NCI-H2227 (cell line): ENCODE results near the gene VTI1A.

Source experiments
- DNase-seq: peaks from one replicate; lab custom pipeline; 2025; ENCODE audit not compliant: unreplicated experiment; lab: John Stamatoyannopoulos, UW

The VTI1A gene

DNA sequence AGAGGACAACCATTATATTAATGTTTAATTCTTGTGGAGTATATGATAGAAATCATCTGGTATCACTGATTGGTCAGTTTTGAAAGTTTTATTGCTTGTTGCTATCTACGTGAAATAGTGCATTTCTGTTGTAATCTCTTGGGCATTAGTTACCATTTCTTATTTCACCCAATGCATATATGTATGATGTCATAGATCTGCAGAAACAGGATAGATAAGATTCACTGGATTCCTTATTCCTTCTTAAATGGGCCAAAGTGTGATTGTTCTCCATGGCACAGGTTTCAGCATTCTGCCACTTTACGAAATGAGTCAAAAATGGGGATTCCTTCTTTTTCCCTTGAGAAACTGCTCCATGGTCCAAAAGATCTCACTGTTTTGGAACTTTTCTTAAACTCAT is 56.6 kb downstream of the VTI1A start:
- no peak for DNase-seq

DNA sequence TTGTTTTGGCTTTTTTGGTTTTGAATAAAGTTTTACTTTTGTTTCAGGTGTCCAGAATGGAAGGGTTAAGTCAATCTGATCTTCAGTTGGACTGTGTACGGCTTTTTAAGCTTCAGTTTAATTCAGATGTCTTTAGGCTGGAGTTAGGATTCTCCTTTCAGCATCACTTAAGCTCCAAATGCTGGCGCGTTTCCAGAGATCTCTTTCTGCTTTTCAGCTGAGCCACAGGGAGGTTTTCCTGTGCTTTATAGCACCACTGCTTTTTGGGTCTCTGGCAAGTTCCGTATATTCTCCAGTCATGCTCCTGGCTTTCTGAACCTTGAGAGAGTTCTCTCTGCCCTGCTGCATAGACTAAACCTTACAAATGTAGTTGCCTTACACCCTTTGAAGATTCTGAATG is 60.0 kb downstream of the VTI1A start:
- DNase-seq: no peak

DNA sequence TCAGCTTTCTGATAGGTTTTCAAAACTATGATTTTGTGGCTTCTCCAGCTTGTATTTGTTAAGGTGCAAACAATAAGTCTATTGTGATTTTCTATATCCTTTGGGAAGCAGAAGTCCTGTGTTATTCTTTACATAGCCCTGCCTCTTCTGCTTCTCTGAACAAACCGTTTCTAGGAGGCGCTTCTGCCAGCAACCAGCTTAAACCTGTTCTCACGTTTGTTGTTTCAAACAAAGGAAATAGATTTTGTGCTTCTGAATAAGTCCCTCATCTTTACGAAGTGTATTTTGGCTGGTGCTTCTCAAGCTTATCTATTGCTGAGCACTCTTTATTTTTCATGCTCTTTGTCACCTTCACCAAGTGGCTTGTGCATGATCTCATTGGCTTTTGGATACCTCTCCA is 61.0 kb downstream of the VTI1A start:
- no peak for DNase-seq

DNA sequence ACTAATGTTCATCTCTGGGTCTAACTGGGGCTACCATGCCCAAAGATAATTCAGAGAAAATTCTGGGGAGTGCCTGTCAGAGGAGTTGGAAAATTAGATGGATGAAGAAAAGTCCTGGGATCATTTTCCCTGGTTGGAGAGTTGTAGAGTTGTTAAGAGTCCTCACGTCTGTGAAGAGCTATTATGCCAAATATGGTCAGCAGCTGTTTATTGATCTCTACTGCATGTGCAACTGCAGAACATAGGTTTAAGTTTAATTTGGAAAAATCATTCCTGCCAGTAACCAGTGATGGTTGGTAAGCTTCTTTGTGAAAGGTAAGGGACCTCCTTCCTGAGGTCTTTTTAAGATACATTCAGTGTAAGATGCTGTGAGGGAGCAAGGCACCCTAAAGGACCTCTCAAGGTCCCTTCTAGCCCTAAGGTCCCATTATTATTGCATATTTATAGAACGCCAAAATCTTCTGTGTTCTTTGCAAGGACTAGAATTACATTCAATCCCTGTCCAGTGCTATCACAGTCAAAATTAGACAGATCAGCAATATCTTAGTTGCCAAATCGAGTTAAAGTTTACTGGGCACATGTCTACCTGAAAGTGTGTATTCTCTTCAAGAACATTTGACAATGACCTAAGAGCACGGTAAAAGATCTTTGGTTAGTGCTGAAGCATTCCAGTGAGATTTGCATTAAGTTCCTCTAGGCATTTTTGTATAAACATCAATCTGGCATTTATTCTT is 62.7 kb downstream of the VTI1A start:
- no peak for DNase-seq

DNA sequence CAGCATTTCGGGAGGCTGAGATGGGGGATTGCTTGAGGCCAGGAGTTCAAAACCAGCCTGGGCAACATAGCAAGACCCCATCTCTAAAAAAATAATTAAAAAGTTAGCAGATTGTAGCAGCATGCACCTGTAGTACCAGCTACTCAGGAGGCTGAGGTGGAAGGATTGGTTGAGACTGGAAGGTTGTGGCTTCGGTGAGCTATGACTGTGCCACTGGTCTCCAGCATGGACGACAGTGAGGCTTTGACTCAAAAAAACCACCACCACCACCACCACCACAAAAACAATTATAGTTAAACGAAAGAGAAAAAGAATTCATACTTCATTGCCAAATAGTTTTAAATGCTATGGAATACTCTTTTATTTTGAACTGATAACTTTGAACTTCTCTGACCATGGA is 63.4 kb downstream of the VTI1A start:
- DNase-seq: no peak

DNA sequence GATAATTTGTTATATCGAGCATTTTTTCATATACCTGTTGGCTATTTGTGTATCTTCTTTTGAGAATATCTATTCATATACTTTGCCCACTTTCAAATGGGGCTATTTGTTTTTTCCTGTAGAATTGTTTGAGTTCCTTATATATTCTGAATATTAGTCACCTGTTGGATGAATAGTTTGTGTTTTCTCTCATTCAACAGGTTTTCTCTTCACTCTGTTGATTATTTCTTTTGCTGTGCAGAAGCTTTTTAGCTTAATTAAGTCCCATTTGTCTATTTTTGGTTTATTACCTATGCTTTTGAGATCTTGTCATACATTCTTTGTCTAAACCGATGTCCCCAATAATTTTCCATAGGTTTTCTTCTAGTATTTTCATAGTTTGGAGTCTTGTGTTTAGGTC is 65.3 kb downstream of the VTI1A start:
- DNase-seq: no peak

DNA sequence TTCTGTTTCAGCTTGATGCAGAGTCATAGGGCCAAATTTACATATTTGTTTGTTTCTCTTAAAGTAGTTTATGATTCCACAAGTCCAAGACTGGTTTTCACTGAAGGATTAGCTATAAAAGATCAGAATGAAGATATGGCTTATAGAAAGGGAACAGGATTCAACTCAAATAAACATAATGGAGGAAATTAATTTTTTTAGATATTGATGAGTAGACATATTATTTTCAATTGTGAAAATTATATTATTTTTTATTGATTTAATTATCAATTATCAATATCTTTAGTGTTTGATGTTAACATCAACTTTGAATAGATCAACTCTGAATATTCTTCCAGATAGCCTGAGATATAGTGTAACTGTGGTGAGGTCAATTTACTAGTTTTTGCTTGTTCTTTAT is 68.1 kb downstream of the VTI1A start:
- DNase-seq: no peak

DNA sequence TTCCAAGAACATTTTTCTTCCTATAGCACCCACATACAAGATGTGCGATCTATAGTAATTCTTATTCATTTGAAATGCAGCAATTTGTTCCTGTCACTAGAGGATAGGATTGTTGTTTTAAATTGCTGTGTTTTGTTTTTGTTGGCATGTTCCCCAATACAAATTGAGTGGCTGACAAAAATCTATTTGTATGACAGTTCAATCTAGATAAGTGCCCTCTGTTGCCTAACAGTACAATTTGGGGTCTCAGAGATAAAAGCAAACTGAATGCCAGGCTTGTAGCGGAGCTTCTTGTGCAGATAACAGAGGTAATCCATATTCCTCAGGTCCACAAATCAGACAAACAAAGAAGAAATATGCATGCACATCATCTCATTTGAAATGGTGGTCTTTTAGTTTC is 68.8 kb downstream of the VTI1A start:
- DNase-seq: no peak

DNA sequence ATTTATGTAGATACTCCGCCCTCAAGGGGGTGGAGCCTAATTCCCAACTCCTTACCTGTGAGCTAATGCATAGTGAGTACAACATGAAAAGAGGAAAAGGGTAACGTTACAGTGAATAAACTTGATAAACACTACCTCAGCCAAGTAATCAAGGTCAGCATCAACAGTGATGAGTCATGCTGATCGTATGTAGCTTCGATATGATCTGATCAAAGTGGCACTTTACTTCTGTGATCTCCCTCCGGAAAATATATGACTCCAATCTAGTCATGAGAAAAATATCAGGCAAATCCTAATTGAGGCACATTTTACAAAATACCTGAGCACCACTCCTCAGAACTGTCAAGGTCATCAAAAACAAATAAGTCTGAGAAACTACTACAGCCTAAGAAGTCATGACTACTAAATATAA is 70.4 kb downstream of the VTI1A start:
- DNase-seq: no peak

DNA sequence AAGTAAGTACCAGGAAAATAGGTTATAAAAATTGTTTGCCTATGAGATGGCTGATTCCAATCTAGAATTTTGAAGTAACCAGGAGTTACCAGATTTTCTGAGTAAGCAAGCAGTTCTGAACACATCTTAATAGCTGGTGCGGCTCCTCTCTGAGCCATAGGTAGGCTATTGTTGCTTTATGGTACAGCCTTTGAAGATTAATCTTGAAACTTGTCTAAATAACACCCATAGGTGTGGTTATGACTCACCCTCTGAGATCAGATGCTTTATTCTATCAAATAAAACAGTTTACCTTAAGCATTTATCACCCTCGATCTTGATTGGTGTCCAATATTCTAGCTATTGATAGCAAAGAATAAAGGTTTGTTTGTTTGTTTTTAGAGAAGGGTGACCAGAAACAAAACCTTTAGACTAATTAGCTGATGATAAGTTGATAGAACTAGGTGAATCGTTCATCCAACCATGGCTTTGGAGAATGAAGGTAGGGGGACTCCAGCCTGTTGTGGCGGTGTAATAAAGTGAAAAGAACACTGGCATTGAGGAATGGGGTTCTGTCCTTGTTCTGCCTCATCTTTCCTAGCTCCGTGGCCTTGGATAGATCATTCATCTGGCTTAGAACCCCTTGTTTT is 72.2 kb downstream of the VTI1A start:
- DNase-seq: no peak

DNA sequence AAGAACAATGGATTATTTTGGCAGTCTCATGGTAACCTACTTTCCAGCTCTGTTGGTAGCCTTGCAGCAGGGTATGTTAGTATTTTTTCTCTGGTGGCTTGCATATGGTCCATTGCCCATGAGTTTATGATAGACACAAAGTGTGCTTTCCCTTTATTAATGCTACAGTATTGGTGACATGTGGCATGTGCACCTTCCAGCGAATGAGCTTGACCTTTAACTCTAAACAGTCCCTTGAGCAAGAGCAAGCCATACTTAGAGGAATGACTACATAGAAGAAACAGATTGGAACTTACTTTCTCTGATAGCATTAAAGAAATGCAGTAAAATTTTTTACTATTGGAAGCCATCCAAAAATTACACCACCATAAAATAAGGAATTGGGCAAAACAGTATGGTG is 73.9 kb downstream of the VTI1A start:
- no peak for DNase-seq

DNA sequence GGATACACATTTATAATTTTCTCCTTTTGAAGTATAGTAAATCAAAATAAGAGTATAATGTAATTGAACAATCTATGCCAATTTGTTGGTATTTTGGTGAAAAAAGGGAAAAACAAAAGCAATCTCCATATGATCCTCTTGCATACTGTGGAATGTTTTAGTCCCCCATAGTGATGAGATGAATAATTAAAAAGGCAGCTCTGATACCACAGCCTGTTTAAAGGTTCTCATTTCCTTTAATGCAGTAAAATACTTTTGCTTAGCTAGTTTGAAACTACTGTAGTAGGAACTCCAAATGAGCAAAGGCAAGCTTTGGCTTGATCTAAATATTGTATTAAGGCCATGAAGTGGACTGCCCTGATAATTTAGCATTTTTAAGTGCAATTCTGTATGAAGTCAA is 77.6 kb downstream of the VTI1A start:
- no peak for DNase-seq

DNA sequence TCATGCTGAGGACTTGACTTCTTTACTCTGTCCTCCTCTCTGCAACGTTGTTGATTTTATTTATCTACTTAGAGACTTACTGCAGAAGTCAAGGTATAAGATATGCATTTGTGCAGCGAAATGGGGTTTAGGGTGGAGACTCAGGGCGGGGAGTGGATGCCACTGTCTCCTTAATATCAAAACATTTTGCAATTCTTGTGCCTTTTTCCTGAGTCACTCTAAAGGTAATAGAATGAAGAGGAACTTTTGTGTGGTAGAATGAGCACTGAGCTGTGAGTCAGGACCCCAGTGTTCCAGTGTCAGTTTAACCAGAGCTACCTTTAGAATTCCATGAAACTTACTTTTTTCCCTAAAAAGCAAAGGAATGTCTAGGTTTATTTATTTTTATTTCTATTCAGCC is 78.2 kb downstream of the VTI1A start:
- DNase-seq: no peak

DNA sequence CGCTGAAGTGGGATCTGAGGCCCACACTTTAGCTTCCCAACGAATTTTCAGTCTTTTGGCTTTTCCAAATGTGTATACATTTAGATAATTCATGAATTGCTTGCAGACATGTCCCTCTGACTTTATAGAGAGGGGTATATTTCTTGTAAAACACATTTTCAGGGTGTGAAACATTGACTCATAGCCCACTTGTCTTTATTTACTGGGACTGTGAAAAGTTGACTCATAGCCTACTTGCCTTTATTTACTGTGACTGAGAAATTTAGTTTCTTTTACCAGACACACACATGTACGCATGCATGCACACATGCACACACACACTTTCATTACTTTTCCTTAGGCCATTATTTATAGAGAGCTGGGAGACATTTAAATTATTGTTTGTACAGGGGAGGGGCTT is 79.1 kb downstream of the VTI1A start:
- DNase-seq: no peak

DNA sequence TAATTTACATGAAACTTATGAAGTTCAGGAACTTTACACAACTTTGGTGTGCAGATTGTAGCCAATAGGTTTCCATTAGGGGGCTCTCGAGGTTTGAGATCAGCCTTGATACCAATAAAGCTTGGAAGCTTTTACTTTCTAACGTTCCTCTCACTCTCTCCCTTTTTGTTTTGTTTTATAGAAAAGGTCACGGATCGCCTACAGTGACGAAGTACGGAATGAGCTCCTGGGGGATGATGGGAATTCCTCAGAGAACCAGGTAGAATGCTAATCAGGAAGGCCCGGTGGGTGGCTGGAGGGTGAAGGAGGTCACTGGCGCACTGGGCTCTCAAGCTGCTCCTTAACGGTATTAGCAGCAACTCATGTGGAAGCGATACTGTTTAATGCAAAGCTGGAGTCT is 79.9 kb downstream of the VTI1A start:
- DNase-seq: no peak

DNA sequence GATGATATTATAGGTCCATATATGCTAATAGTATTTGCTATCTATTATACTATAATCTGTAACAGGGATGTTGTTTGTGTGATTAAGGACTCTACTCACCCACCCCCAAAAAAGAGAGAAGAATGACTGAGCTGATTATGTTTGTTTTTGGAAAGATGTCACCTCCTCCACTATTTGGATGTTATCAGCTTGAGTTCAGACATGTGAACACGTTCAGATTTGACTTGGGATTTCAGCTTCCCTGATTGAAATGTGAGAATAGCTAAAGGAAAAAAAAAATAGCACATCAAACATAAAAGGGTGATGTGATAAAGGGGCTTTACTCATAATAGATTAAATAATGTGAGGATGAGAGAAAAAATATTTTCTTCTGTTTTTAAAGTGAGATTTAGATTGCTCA is 81.2 kb downstream of the VTI1A start:
- no peak for DNase-seq

DNA sequence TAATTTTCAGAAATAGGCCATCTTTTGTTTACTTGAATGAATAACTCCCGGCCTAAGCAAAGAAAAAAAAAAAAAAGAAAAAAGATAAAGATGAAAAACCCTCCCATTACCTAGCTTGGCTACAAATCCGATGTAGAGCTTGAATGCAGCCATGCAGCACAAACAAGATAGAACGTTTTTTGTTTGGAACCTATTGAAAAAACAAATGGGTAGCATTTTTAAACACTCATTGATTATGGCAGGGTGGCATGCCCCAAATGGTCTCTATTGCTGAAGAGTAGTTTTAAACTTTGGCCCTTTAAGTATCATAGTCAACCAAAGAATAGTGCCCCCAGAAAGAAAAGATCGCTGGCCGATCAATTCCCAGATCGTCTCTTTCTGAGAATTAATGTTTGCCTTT is 84.4 kb downstream of the VTI1A start:
- DNase-seq: no peak

DNA sequence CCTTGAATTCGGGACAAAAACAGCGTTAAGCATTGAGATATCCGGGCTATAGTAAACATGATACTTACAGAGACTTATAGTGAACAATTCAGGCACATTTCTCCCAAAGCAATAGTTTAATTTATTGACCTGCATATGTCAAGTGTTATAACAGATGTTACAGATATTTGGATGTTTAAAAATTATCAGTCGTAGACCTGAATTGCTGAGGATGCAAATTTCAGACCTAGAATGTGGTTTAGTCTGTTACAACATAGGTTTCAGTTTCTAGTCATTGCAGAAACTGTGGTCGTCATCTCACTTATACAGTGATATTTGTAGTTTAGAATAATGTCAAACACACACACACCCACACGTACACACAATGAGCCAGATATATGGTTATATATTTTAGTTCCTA is 85.2 kb downstream of the VTI1A start:
- no peak for DNase-seq

DNA sequence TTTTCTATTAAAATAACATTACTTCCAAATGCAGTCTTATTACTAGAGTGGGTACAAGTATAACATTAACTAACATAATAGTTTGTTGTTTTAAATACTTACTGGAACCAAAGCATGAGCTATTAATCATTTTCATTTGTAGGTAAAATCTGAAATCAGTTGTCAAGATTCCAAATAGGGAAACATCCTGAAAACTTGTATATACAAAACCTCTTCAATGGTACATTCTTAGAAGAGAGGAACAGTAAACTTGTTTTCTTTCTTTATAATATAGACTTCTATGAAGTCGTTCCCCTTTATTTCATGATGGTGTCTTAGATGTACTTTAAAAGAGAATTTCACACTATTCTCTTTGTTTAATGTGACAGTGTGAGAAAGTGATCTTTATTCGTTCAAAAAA is 85.9 kb downstream of the VTI1A start:
- no peak for DNase-seq

DNA sequence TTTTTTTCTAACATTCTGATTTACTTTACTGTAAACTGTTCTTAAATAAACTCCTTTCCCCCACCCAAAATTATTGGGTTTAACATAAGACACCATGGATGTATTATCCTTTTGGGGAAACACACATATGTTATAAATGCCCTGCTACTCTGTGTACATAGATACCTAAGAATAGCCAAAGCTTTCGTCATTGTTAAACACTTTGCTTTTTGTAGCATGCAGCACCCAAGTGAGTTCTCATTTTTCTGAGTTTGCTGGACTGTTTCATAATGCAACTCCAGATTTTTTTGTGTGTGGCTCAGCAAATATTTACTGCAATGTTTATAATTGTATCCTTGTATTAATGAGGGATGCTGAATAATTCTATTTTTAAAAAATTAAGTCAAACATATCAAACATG is 86.9 kb downstream of the VTI1A start:
- DNase-seq: no peak

DNA sequence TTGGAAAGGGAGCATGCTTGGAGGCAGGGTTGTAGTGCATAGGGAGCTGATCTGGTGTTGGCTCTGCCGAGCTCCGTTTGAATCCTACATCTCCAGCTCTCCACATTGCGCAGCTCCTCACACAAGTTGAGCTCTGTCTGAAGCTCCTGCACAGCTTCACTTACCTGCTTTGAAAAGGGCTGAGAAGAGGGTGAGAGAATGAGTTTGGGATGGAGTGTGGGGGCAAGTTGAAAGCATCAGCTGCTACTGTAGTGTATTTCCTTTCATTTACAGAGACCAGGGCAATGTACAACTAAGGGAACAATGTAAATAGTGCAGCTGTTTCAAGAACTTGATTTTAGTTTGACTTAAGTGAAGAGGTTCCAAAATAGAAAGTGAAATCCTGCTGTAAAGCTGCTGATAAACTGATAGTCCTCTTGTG is 88.5 kb downstream of the VTI1A start:
- no peak for DNase-seq

DNA sequence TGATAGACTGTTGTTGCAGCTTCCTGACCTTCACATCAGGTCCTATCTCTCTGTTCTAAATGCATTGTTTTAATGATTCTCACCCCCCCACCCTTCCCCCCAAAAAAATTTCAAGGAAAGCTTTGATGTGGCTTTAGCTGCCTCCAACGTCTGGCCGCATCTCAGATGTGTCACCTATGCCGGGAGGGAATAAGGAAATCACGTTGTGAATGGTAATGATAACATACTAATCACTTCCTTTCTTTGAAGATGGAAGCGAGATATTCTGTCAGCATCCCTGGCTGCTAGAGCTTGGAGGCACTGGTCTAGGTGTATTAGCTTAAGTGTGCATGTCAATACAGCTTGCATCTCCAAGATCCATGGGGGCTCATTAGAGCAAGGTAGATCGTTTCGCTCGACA is 89.6 kb downstream of the VTI1A start:
- DNase-seq: no peak

DNA sequence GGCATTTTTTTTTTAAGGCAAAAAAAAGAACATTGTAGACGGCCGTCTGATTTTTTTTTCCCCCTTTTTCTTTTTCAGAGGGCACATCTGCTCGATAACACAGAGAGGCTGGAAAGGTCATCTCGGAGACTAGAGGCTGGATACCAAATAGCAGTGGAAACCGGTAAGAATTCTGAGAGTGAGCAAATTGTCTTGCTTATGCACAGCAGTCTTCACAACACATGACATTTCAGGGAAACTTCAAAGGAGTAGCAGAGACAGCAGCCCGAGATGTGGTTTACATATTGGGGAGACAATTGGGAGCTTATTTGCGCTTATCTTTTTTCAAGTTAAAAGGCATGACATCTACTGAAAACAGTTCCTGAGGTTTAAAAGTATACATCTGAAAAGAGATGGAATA is 91.2 kb downstream of the VTI1A start:
- no peak for DNase-seq
